GM10847 (cell line): ENCODE measurements around the gene CNKSR2.

Source experiments
- POLR2A ChIP-seq: IDR thresholded peaks from 2 replicates; pipeline ENCODE4 v1.6.1; 2011; ENCODE audit not compliant: insufficient read length; ENCODE audit errors: extremely low read depth

Gene CNKSR2

DNA sequence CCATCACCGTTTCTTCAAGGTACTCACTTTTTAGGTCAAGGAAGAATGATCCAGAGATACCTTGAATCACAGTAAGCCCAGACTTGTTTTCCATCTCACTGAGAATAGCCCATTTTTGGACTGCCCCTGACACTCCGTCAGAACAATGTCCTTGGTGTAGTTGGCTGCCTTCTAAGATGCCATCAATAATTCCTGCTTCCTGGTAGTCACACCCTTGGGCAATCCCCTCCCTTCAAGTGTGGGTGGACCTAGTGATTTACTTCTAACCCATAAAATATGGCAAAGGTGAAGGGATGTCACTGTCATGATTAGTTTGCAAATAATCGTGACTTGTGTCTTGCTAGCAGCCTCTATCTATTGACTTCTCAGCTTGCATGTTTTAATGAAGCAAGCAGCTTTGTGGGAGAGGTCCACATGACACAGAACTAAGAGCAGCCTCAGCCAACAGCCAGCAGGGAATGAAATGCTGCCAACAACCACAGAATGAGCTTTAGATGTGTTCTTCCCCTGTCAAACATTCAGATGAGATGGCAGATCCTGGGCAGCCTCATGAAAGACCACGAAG is 303.9 kb downstream of the CNKSR2 start:
- no peak for TF ChIP-seq POLR2A

DNA sequence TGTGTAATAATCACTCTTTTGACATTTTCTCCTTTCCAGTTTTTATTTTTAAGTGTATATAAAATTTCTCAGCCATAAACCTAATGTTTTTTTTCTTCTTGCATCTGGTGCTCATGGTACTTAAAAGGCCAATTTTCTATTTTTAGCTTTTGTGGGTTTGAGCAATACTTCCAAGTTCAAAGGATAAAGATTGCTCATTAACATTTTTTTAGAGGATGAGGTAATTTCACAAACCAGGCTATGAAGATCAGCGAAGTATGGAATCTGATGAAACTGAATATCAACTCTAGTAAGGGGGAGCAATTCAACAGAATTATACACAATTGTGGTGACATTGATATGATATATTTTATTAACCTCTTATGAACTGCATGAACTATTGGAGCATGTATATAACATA is 309.7 kb downstream of the CNKSR2 start:
- no peak for TF ChIP-seq POLR2A

DNA sequence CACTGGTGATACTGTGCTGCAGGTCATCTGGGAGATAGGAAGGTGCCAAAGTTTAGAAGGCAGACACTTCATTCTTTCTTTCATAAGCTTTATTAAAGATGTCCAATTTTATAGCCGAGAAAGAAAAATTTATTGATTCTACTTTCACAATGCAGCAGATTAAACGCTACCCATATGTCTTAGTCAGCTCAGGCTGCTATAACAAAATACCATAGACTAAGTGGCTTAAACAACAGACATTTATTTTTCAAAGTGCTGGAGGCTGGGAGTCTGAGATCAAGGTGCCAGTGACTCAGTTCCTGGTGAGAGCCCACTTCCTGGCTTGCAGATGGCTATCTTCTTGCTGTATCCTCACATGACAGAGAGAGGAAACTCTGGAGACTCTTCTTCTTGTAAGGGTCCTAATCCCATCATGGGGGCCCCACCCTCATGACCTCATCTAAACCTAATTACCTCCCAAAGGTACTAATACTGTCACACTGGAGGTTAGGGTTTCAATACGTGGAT is 317.3 kb downstream of the CNKSR2 start:
- no peak for TF ChIP-seq POLR2A

DNA sequence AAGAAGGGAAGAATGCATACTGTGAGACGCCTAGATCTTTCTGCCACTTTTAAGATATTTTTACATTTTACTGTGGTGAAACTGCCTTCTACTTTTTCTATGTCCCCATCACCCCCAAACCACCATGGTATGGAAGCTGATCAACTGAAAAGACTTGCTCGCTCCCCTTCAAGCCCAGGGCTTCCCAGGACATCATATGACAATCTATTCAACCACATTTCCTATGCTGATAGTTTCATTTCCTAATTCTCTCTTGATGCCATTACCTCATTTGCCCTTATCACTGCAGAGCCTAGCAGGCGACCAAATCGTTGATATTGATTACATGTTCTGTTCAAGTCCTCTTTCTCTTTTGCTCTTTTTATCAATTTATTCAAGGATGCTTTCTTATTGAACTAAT is 324.1 kb downstream of the CNKSR2 start:
- TF ChIP-seq POLR2A, result no peak

DNA sequence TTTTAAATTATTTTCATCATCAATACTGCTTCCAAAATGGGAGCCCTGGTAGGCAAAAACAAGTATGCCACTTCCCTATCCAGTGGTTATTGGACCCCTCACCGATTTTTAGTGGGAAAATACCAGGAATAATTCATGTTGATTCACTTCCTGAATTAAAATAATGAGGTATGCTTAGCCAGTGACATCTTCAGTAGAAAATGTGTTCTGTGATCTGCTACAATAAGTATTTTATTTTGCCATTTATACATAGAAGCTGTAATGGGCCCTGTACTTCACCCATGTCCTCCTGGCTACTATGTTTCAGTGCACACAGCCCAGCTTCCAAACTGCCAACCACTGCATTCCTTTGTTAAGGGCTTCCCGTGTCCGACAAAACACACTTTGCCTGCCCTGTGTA is 324.9 kb downstream of the CNKSR2 start:
- TF ChIP-seq POLR2A, result no peak

DNA sequence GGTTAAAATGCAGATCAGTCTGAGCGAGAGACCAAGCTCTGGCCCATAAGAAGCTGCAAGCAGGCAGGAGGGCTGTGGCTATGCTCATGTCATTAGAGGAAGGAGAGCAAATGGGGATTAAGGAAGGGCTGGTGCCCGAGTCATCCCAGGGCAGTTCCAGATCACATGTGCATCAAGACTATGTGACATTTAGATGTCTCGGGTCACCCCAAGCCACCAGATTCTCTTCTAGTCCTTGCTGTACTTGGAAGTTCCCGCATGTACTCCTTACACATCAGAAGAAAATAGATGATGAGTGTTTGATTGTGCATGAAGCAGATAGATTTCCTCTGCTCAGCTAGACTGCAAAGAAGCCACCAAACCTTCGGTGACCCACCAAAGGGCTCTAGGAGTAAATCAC is 326.1 kb downstream of the CNKSR2 start:
- no peak for TF ChIP-seq POLR2A

DNA sequence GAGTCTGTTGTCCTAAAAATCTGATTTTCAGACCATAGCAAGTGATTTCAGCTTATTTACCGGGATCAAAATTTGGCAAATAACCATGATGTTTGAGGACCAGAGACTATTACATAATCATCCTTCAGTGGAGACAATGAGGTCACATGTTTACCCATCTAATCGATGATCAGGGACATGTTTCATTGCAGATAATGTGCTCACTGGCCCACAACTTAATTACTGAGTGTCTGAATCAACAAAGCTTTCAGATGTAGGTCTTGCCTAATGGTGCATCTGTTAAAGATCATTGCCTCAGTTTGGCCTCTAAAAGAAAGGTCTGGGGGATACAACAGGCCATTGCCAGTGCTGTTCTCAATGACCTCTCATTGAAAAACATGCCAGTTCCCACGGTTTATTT is 326.7 kb downstream of the CNKSR2 start:
- TF ChIP-seq POLR2A, result no peak

DNA sequence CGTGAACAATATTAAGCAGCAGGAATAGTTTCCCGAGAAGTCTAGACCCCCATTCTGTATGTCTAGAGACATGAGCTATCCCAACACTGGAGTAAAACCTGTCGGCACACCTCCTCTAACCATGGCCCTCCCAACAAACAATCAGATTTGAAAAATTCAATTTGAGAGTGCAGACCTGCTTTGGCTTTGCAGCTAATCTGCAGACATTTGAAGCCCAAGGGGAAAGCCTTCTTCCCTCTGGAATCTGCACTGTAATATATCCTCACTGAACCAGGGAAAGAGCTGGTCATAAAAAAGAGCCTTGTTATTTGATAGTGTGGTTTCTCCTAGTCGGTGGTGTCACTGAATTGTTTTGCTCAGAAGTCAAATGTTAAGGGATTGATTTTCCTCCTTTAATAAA is 328.5 kb downstream of the CNKSR2 start:
- TF ChIP-seq POLR2A, result no peak
